A673 (cell line): ENCODE results near the gene HSD17B3. TPM values are rescaled to one million over a fixed set of nuclear protein-coding genes. Genes with fewer than 3 reads are reported as not detected.

Experiments
- BruUV-seq: library from RNA; stranded (reverse); fragments of 400-500 nt; replicated peaks from 2 replicates; lab custom pipeline; 2021; lab: Mats Ljungman, UMichigan
- CTCF ChIA-PET: fragments of 300-600 bp; sonication (Branson Sonifier 250); formaldehyde crosslinking; loops from one replicate; lab custom pipeline; 2022; ENCODE audit warnings: antibody characterized with exemption; lab: Charles Lee
- POLR2A ChIA-PET: fragments of 300-600 bp; sonication (Branson Sonifier 250); formaldehyde crosslinking; loops from one replicate; lab custom pipeline; 2022; ENCODE audit warnings: antibody characterized with exemption; ENCODE audit not compliant: low non-redundant PET; lab: Charles Lee
- DNase-seq: peaks from one replicate; pipeline ENCODE4 v3.0.0-alpha.2; 2015; ENCODE audit warnings: low spot score
- H3K27ac ChIP-seq: fragments of 200-600 bp; sonication (generic); 2 replicates; pipeline ENCODE4 v1.5.1; 2016; ENCODE audit warnings: mixed run types, low read depth, mild to moderate bottlenecking, mixed read lengths, antibody characterized with exemption, low read length; ENCODE audit not compliant: poor library complexity, severe bottlenecking
- H3K27me3 ChIP-seq: fragments of 200-600 bp; sonication (generic); replicated peaks from 2 replicates; pipeline ENCODE4 v1.6.1; 2017; ENCODE audit warnings: mixed run types, low read depth, mild to moderate bottlenecking, mixed read lengths, antibody characterized with exemption, low read length; ENCODE audit not compliant: insufficient read depth, poor library complexity
- H3K36me3 ChIP-seq: fragments of 200-600 bp; sonication (generic); 2 replicates; pipeline ENCODE4 v1.6.1; 2016; ENCODE audit warnings: mixed run types, mild to moderate bottlenecking, mixed read lengths, antibody characterized with exemption, low read length; ENCODE audit not compliant: insufficient read depth, poor library complexity, severe bottlenecking
- H3K4me1 ChIP-seq: fragments of 200-600 bp; sonication (generic); 2 replicates; pipeline ENCODE4 v1.6.1; 2017; ENCODE audit warnings: mixed run types, mild to moderate bottlenecking, mixed read lengths, antibody characterized with exemption, low read length; ENCODE audit not compliant: insufficient read depth, poor library complexity, severe bottlenecking
- H3K4me3 ChIP-seq: fragments of 200-600 bp; sonication (generic); 2 replicates; pipeline ENCODE4 v1.5.1; 2016; ENCODE audit warnings: low read depth, mixed run types, mild to moderate bottlenecking, mixed read lengths, low read length; ENCODE audit not compliant: poor library complexity, severe bottlenecking
- H3K9me3 ChIP-seq: fragments of 200-600 bp; sonication (generic); 2 replicates; pipeline ENCODE4 v1.6.1; 2016; ENCODE audit warnings: mixed run types, low read depth, mild to moderate bottlenecking, mixed read lengths, antibody characterized with exemption, low read length; ENCODE audit not compliant: poor library complexity, severe bottlenecking
- EZH2 ChIP-seq: fragments of 200-600 bp; sonication (generic); IDR thresholded peaks from 2 replicates; pipeline ENCODE4 v1.6.1; 2017; ENCODE audit warnings: borderline replicate concordance, low read depth, mild to moderate bottlenecking, mixed read lengths, antibody characterized with exemption, low read length; ENCODE audit not compliant: poor library complexity, severe bottlenecking
- intact Hi-C: fragments of 100-400 bp; cut with micrococcal nuclease; formaldehyde crosslinking; loops from one replicate; pipeline ENCODE4 v1.10.0; 2022; ENCODE audit not compliant: unreplicated experiment
- total RNA-seq: library from RNA; stranded (reverse); gene quantifications from 2 replicates; pipeline ENCODE4 v1.2.3, GENCODE V29; 2021
- TF ChIP-seq, protein P1 (sequence below): fragments of 300-800, 200-600 bp; sonication (generic); conservative IDR thresholded peaks from 2 replicates; pipeline ENCODE4 v1.5.1; 2017; ENCODE audit warnings: low read depth, mild to moderate bottlenecking, antibody characterized with exemption, low read length, moderate library complexity, mixed read lengths

The HSD17B3 gene
- total RNA-seq, 1 experiment from 2014 or later: not detected

GRCh38 chr9:96206156-96206751 is 95.7 kb downstream of the HSD17B3 start:
- H3K4me3 ChIP-seq: no peak overlapping the region
- no TSS peak for BruUV-seq
- ChIA-PET CTCF (no interaction called here), POLR2A (no interaction called here)
- intact Hi-C loops: no loop called here
- no peaks in the 10 kb centered on the region for H3K4me1 ChIP-seq
- H3K9me3 ChIP-seq: no peaks in the 10 kb centered on the region
- H3K27ac ChIP-seq: no peak overlapping the region
- no peak for DNase-seq
- no peaks in the 10 kb centered on the region for H3K27me3 ChIP-seq
- TF ChIP-seq, protein P1, sequence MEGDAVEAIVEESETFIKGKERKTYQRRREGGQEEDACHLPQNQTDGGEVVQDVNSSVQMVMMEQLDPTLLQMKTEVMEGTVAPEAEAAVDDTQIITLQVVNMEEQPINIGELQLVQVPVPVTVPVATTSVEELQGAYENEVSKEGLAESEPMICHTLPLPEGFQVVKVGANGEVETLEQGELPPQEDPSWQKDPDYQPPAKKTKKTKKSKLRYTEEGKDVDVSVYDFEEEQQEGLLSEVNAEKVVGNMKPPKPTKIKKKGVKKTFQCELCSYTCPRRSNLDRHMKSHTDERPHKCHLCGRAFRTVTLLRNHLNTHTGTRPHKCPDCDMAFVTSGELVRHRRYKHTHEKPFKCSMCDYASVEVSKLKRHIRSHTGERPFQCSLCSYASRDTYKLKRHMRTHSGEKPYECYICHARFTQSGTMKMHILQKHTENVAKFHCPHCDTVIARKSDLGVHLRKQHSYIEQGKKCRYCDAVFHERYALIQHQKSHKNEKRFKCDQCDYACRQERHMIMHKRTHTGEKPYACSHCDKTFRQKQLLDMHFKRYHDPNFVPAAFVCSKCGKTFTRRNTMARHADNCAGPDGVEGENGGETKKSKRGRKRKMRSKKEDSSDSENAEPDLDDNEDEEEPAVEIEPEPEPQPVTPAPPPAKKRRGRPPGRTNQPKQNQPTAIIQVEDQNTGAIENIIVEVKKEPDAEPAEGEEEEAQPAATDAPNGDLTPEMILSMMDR: no peak
- no peak for TF ChIP-seq EZH2
- no peaks in the 10 kb centered on the region for H3K36me3 ChIP-seq

GRCh38 chr9:96204853-96205252 is 97.1 kb downstream of the HSD17B3 start:
- Histone ChIP-seq H3K27ac (no peak overlapping the region), H3K9me3 (no peaks in the 10 kb centered on the region), H3K27me3 (no peaks in the 10 kb centered on the region), H3K4me3 (no peak overlapping the region), H3K4me1 (no peaks in the 10 kb centered on the region), H3K36me3 (no peaks in the 10 kb centered on the region)
- TF ChIP-seq EZH2: no peak
- TF ChIP-seq, protein P1: no peak
- POLR2A ChIA-PET: no interaction called here
- BruUV-seq: no TSS peak
- no peak for DNase-seq
- intact Hi-C loops: no loop called here
- CTCF ChIA-PET: no interaction called here

- no TSS peak for BruUV-seq
- H3K4me1 ChIP-seq: no peaks in the 10 kb centered on the region
- no peak for DNase-seq
- H3K27ac ChIP-seq: no peak overlapping the region
- intact Hi-C loops: no loop called here
- H3K27me3 ChIP-seq: no peaks in the 10 kb centered on the region
- TF ChIP-seq, protein P1: no peak
- no peak for TF ChIP-seq EZH2
- H3K4me3 ChIP-seq: no peak overlapping the region
- ChIA-PET CTCF (no interaction called here), POLR2A (no interaction called here)
- H3K9me3 ChIP-seq: no peaks in the 10 kb centered on the region
- no peaks in the 10 kb centered on the region for H3K36me3 ChIP-seq
Observed at GRCh38 chr9:96203867-96204501, 98.0 kb downstream of the HSD17B3 start.
